Measurements from ENCODE around the gene NDUFA8.

The NDUFA8 gene

DNA sequence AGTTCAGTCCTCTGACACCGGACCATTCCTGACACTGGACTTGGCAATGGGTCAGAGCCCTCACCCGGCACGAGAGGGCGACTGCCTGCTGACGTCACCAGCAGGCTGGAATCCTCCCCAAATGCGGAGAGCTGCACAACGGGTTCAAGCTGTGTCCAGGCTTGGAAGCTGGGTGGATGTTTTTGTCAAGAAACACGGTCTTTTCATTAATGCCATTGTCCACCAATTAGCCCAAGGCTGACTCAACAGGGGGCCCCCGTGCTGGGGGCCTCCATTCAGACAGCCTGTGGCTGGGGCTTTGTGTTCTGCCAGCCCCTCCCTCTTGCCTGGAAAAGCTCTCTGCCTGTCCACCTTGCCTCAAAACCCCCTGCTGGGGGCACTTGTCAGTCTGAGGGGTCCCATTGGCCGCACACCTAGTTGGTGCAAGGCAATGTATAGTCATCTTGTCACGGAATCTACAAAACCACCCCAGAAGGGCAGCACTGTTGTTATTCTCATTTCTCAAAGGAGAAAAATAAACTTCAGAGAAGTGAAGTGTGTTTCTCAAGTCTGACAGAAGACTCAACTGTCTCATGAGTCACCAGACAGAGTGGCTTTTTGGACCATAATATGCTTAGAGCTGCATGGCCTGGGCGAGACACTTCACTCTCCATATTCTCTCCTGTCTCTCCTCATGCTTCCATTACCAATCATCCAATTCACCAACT lies 24.6 kb downstream of the NDUFA8 start:
- ATAC-seq (ENCODE audit: low read depth) = no peak
- Histone ChIP-seq H3K9me3 (ENCODE audit: severe bottlenecking) (no peaks in the 10 kb centered on the region), H3K27ac (ENCODE audit: poor library complexity, severe bottlenecking) (no peak overlapping the region), H3K36me3 (ENCODE audit: low read depth) (no peaks in the 10 kb centered on the region), H3K4me1 (ENCODE audit: insufficient read depth, poor library complexity, severe bottlenecking) (no peaks in the 10 kb centered on the region), H3K4me3 (ENCODE audit: severe bottlenecking) (no peak overlapping the region), H3K27me3 (ENCODE audit: insufficient read depth, poor library complexity, severe bottlenecking) (no peaks in the 10 kb centered on the region)
- TF ChIP-seq, protein P1, sequence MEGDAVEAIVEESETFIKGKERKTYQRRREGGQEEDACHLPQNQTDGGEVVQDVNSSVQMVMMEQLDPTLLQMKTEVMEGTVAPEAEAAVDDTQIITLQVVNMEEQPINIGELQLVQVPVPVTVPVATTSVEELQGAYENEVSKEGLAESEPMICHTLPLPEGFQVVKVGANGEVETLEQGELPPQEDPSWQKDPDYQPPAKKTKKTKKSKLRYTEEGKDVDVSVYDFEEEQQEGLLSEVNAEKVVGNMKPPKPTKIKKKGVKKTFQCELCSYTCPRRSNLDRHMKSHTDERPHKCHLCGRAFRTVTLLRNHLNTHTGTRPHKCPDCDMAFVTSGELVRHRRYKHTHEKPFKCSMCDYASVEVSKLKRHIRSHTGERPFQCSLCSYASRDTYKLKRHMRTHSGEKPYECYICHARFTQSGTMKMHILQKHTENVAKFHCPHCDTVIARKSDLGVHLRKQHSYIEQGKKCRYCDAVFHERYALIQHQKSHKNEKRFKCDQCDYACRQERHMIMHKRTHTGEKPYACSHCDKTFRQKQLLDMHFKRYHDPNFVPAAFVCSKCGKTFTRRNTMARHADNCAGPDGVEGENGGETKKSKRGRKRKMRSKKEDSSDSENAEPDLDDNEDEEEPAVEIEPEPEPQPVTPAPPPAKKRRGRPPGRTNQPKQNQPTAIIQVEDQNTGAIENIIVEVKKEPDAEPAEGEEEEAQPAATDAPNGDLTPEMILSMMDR (IDR thresholded peaks at IDR 0.05; ENCODE audit: poor library complexity, severe bottlenecking) = no peak
- no peak for DNase-seq (ENCODE audit: low spot score)

DNA sequence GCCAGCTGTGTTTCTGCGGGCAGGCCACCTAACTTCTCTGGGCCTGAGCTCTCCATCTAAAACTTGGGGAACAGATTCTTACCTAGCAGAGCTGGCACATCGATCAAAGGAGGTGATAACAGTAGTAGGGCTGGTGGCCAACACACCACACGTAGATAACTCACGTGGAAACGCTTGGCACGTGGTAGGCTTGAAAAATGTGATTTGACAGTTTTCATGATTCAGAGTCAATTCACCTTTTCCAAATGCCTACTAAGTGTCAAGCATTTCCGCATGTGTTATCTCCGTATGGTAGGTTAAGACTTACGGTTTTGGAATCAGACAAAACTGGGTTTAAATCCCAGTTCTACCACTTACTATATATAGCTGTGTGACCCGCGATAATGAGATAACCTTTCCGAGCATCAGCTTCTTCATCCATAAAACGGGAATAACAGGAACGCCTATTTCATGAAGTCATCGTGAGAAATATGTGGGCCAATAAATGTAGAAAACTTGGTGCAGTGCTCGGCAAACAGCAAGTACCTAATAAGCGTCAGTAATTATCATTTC lies 25.5 kb downstream of the NDUFA8 start:
- Histone ChIP-seq H3K9me3 (ENCODE audit: severe bottlenecking) (no peaks in the 10 kb centered on the region), H3K27ac (ENCODE audit: poor library complexity, severe bottlenecking) (no peak overlapping the region), H3K36me3 (ENCODE audit: low read depth) (no peaks in the 10 kb centered on the region), H3K4me3 (ENCODE audit: severe bottlenecking) (no peak overlapping the region), H3K27me3 (ENCODE audit: insufficient read depth, poor library complexity, severe bottlenecking) (no peaks in the 10 kb centered on the region), H3K4me1 (ENCODE audit: insufficient read depth, poor library complexity, severe bottlenecking) (no peaks in the 10 kb centered on the region)
- TF ChIP-seq, protein P1 (IDR thresholded peaks at IDR 0.05; ENCODE audit: poor library complexity, severe bottlenecking) = no peak
- DNase-seq (ENCODE audit: low spot score) (no peak), ATAC-seq (ENCODE audit: low read depth) (no peak)

DNA sequence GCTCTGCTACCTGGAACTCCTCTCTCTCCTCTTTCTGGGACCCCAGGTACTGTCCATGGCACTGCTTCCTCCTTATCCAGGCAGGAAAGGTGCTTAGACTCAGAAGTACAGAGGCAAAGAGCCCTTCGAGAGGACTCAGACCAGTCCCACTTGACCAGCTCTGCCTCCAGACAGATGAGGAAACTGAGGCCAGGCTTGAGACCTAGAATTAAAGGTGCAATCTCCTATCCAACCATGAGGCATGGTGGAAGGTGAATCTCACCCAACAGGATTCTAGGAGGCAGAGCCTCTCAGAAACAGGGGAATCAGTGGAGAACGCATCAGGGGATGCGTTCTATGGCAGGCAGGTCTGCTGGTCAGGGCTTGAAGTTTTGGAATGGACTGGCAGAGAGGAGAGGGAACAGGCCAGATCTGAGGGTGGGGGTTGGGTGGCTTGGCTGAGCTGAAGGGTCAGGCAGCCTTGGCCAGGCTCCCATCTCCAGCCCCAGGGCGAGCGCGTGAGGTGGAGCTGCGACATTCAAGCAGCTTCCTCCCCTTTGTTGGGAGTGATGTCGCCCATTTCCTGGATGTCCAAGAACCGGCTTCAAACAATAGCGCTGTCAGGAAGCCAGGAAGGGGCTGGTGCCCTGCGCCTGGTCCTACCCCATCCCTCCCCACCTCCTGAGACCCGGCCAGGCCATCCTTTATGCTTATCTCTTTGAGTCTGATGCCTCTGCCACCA lies 26.2 kb downstream of the NDUFA8 start:
- ATAC-seq (ENCODE audit: low read depth) = no peak
- TF ChIP-seq, protein P1 (IDR thresholded peaks at IDR 0.05; ENCODE audit: poor library complexity, severe bottlenecking) = no peak
- H3K9me3 ChIP-seq (ENCODE audit: severe bottlenecking) = no peaks in the 10 kb centered on the region
- H3K27ac ChIP-seq (ENCODE audit: poor library complexity, severe bottlenecking) = no peak overlapping the region
- no peak overlapping the region for H3K4me3 ChIP-seq (ENCODE audit: severe bottlenecking)
- H3K36me3 ChIP-seq (ENCODE audit: low read depth) = no peaks in the 10 kb centered on the region
- DNase-seq (ENCODE audit: low spot score) = no peak
- no peaks in the 10 kb centered on the region for H3K27me3 ChIP-seq (ENCODE audit: insufficient read depth, poor library complexity, severe bottlenecking)
- no peaks in the 10 kb centered on the region for H3K4me1 ChIP-seq (ENCODE audit: insufficient read depth, poor library complexity, severe bottlenecking)

DNA sequence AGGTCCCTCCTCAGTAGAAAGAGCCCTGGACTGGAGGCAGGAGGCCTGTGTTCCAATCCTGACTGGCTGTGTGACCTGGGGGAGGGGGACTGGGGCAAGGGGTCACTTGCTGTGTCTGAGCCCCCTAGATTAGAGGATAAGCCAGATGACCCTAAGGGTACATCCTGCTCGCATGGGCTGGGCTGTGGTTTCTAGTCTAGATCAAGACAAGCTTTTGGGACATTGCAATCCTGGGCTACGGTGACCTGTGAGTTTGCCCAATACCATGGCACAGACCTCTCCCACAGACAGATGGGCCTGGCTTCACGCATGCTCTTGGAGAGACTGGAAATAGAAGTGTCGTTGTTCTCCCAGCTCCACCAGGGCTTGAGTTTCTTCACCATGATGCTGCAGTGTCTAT lies 27.0 kb downstream of the NDUFA8 start:
- H3K36me3 ChIP-seq (ENCODE audit: low read depth) = no peaks in the 10 kb centered on the region
- H3K27me3 ChIP-seq (ENCODE audit: insufficient read depth, poor library complexity, severe bottlenecking) = no peaks in the 10 kb centered on the region
- H3K4me1 ChIP-seq (ENCODE audit: insufficient read depth, poor library complexity, severe bottlenecking) = no peaks in the 10 kb centered on the region
- no peak overlapping the region for H3K27ac ChIP-seq (ENCODE audit: poor library complexity, severe bottlenecking)
- DNase-seq (ENCODE audit: low spot score) = no peak
- no peak overlapping the region for H3K4me3 ChIP-seq (ENCODE audit: severe bottlenecking)
- TF ChIP-seq, protein P1 (IDR thresholded peaks at IDR 0.05; ENCODE audit: poor library complexity, severe bottlenecking) = no peak
- H3K9me3 ChIP-seq (ENCODE audit: severe bottlenecking) = no peaks in the 10 kb centered on the region
- ATAC-seq (ENCODE audit: low read depth) = no peak
